HUDEP-2 (cell line): ENCODE data around the gene SPPL2B.

Experiments
- DNase-seq, 76 experiments: peaks; one replicate each; lab custom pipeline; 2025; ENCODE audit not compliant: unreplicated experiment in 76 of 76; lab: John Stamatoyannopoulos, UW

SPPL2B gene

GRCh38 chr19:2399582-2399981, 71.1 kb downstream of the SPPL2B start:
- DNase-seq = no peak
